GM12878 (cell line): Measurements from ENCODE around the gene KLHL10. TPM values are rescaled to one million over a fixed set of nuclear protein-coding genes. Genes with fewer than 3 reads are reported as not detected.

Experiments used
- ATAC-seq: fragments of 200-7000 bp; cut with Tn5 transposase; 3 replicates; pipeline ENCODE4 v1.9.1; 2020; ENCODE audit warnings: mild to moderate bottlenecking, moderate library complexity
- BruUV-seq: library from RNA; stranded (reverse); fragments of 400-500 nt; replicated peaks from 2 replicates; lab custom pipeline; 2021; lab: Mats Ljungman, UMichigan
- CTCF ChIA-PET: fragments of 300-600 bp; sonication (Branson Sonifier 250); formaldehyde crosslinking; extraction: SDS; loops from one replicate; lab custom pipeline; 2021; ENCODE audit warnings: inconsistent platforms; lab: Yijun Ruan, JAX
- POLR2A ChIA-PET: fragments of 350-600 bp; formaldehyde crosslinking; extraction: SDS; loops from one replicate; lab custom pipeline; 2021; ENCODE audit warnings: inconsistent platforms; lab: Charles Lee
- RAD21 ChIA-PET: fragments of 300-600 bp; sonication (Branson Sonifier 250); formaldehyde crosslinking; loops from one replicate; lab custom pipeline; 2023; ENCODE audit warnings: antibody characterized with exemption; ENCODE audit not compliant: unreplicated experiment; lab: Charles Lee
- SMC1A ChIA-PET: fragments of 300-600 bp; sonication (Branson Sonifier 250); formaldehyde crosslinking; loops from one replicate; lab custom pipeline; 2023; ENCODE audit not compliant: unreplicated experiment, uncharacterized antibody; lab: Charles Lee
- DNase-seq: peaks from one replicate; pipeline ENCODE4 v3.0.0-alpha.2; 2011; ENCODE audit warnings: low read depth, low spot score
- FAIRE-seq: peaks from 3 replicates; lab custom pipeline; 2011; peaks lifted over from hg19 to GRCh38; lab: Jason Lieb, UNC
- H2AFZ ChIP-seq: 2 replicates; pipeline ENCODE4 v1.6.0; 2011; ENCODE audit warnings: low read depth, low read length, control low read depth; ENCODE audit not compliant: control insufficient read depth
- H3K27ac ChIP-seq: 2 replicates; pipeline ENCODE4 v1.5.1; 2011; ENCODE audit warnings: control low read depth; ENCODE audit not compliant: control insufficient read depth, insufficient read depth
- H3K27me3 ChIP-seq, 2 experiments: replicated peaks in 1 of 2; 2 replicates each; pipeline versions ENCODE4 v1.6.0 to v1.6.1; 2011; ENCODE audit warnings: low read length in 1 of 2; ENCODE audit not compliant: control insufficient read depth in 2 of 2, insufficient read depth in 2 of 2
- H3K36me3 ChIP-seq, 2 experiments: 2 replicates each; pipeline ENCODE4 v1.5.1; 2011; ENCODE audit warnings: low read length in 1 of 2; ENCODE audit not compliant: control insufficient read depth in 2 of 2, insufficient read depth in 2 of 2
- H3K4me1 ChIP-seq: 2 replicates; pipeline ENCODE4 v1.6.1; 2011; ENCODE audit warnings: mild to moderate bottlenecking, low read length, moderate library complexity, mixed read lengths; ENCODE audit not compliant: control insufficient read depth, insufficient read depth
- H3K4me2 ChIP-seq: 2 replicates; pipeline ENCODE4 v1.6.0; 2011; ENCODE audit warnings: control low read depth; ENCODE audit not compliant: control insufficient read depth, insufficient read depth
- H3K4me3 ChIP-seq: fragments of 200-600 bp; sonication (generic); 2 replicates; pipeline ENCODE4 v1.5.1; 2016
- H3K79me2 ChIP-seq: 2 replicates; pipeline ENCODE4 v1.6.0; 2011; ENCODE audit warnings: low read length; ENCODE audit not compliant: control insufficient read depth, insufficient read depth
- H3K9ac ChIP-seq: 2 replicates; pipeline ENCODE4 v1.8.0; 2011; ENCODE audit warnings: low read length, control low read depth, mixed read lengths; ENCODE audit not compliant: control insufficient read depth, insufficient read depth
- H3K9me3 ChIP-seq: replicated peaks from 3 replicates; pipeline ENCODE4 v1.5.1; 2011; ENCODE audit warnings: mild to moderate bottlenecking, low read length; ENCODE audit not compliant: control insufficient read depth, insufficient read depth
- H4K20me1 ChIP-seq: 2 replicates; pipeline ENCODE4 v1.6.0; 2011; ENCODE audit not compliant: control insufficient read depth, insufficient read depth
- EP300 ChIP-seq, 2 experiments: fragments of 150-350 bp in 1 of 2; IDR thresholded peaks; 2 replicates each; pipeline ENCODE4 v1.6.1; 2011 to 2012; ENCODE audit warnings: low read depth in 2 of 2, low read length in 2 of 2, borderline replicate concordance in 1 of 2, improper control_type of control experiment in 1 of 2, inconsistent platforms in 1 of 2; ENCODE audit not compliant: control insufficient read depth in 1 of 2
- FOXM1 ChIP-seq: IDR thresholded peaks from 2 replicates; pipeline ENCODE4 v1.6.1; 2012; ENCODE audit warnings: low read depth, mild to moderate bottlenecking, inconsistent platforms, low read length, moderate library complexity
- NRF1 ChIP-seq: conservative IDR thresholded peaks from 2 replicates; pipeline ENCODE4 v1.6.1; 2011; ENCODE audit warnings: mild to moderate bottlenecking, low read depth, low read length, improper control_type of control experiment
- PAX5 ChIP-seq: IDR thresholded peaks from 2 replicates; pipeline ENCODE4 v1.6.1; 2011; ENCODE audit warnings: low read depth, low read length, borderline replicate concordance
- POLR2A ChIP-seq: IDR thresholded peaks from 2 replicates; pipeline ENCODE4 v1.6.1; 2011; ENCODE audit warnings: low read depth, mild to moderate bottlenecking, low read length
- SMAD5 ChIP-seq: IDR thresholded peaks from 2 replicates; pipeline ENCODE4 v1.6.1; 2016; ENCODE audit warnings: antibody characterized with exemption, low read depth
- SRF ChIP-seq, 2 experiments: IDR thresholded peaks; 2 replicates each; pipeline ENCODE4 v1.6.1; 2011; ENCODE audit warnings: low read depth in 2 of 2, low read length in 2 of 2, mild to moderate bottlenecking in 1 of 2, moderate library complexity in 1 of 2
- TARDBP ChIP-seq: IDR thresholded peaks from 2 replicates; pipeline ENCODE4 v1.6.1; 2016; ENCODE audit warnings: borderline replicate concordance
- ZNF274 ChIP-seq: IDR thresholded peaks from one replicate; pipeline ENCODE4 v1.8.0; 2011; ENCODE audit not compliant: insufficient read length, insufficient read depth
- ZNF592 ChIP-seq: fragments of 450-650 bp; IDR thresholded peaks from 2 replicates; pipeline ENCODE4 v1.6.1; 2017; ENCODE audit warnings: mild to moderate bottlenecking, moderate library complexity
- WGBS: methylation state at CpG from one replicate; pipeline ENCODE4 v1.1.6; 2016; ENCODE audit warnings: low lambda C conversion rate; ENCODE audit not compliant: insufficient replicate concordance, insufficient coverage; ENCODE audit errors: missing lambda C conversion rate; 5-methylcytosine and 5-hydroxymethylcytosine counted together
- in situ Hi-C: fragments of 300-500 bp; cut with MboI; formaldehyde crosslinking; loops from 9 replicates; pipeline ENCODE4 v1.14.3; 2018; ENCODE audit warnings: mixed read lengths
- intact Hi-C: fragments of 100-400 bp; cut with micrococcal nuclease; formaldehyde crosslinking; loops from one replicate; pipeline ENCODE4 v1.14.2; 2022; ENCODE audit not compliant: unreplicated experiment
- polyA plus RNA-seq, 11 experiments: library from polyadenylated mRNA; depleted of rRNA in 4 of 11; unstranded in 6 of 11; stranded (reverse) in 5 of 11; fragments of >200 nt; fragmentation: Nextera tagmentation in 4 of 11; fragmentation: Illumina TruSeq in 1 of 11; extraction: Ambion mirVana in 4 of 11; extraction: Trizol in 1 of 11; gene quantifications; 1 replicate in 1 of 11; 2 replicates in 10 of 11; pipeline versions ENCODE4 v1.2.1 to v1.2.3, GENCODE V29; 2011 to 2016; ENCODE audit warnings: inconsistent platforms in 2 of 11, missing spikeins in 2 of 11, low read depth in 1 of 11
- total RNA-seq, 4 experiments: library from RNA; depleted of rRNA in 3 of 4; stranded (reverse); fragments of >200 nt in 3 of 4; fragmentation: Illumina TruSeq in 1 of 4; extraction: Trizol in 1 of 4; gene quantifications; 2 replicates each; pipeline versions ENCODE4 v1.2.1 to v1.2.3, GENCODE V29; 2013 to 2021

The KLHL10 gene
- total and polyA plus RNA-seq, 10 of the 15 experiments (the other 5 are each of a cell fraction or from before 2014, with no cell fraction given), result 0.13 to 0.62 (median 0.20) TPM; not detected in 4

DNA sequence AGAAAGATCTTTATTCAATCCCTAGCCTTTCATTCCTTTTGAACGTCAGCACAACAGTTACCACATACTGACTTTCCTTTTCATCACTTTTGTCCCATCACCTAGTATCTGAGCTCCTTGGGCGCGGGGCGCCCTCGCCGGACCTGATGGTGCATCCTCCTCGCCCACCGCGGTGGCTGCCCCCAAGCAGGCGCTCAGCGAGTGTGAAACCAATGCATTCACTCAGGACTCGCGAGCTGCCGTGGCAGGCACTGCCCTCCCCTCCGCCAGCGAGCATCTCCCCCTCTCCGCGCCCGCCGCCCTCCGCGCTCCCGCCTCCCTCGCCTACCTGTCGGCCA is 26.8 kb downstream of the KLHL10 start:
- CTCF ChIA-PET, result interaction anchor here (1.0 to 3.9 kb wide), 5 partner anchors 13 to 162 kb away, joined by 3 to 18 read pairs (median 4); partner anchors contain the start of gene P3H4
- Histone ChIP-seq H3K36me3 (peaks cover under 1 to 15% of the 10 kb centered on the region in 2 experiments; a peak in 3 of 4 replicates), H3K27ac (peak overlapping the region; percentile 74), H4K20me1 (no peaks in the 10 kb centered on the region)
- 0 out of 2 replicates have a peak, but pooled peaks have one; percentile 38 for TF ChIP-seq TARDBP
- TF ChIP-seq PAX5, result peak; percentile 18; the same call in 1 of the 2 replicates
- TF ChIP-seq ZNF274, result no peak
- TF ChIP-seq, all 136 proteins: peak for 2
- SMC1A ChIA-PET, result interaction anchor here (1.4 to 3.9 kb wide), 2 partner anchors 15 to 102 kb away, joined by 3 to 33 read pairs; partner anchors contain the start of gene CNP
- POLR2A ChIA-PET, result interaction anchor here (0.8 to 3.4 kb wide), 5 partner anchors 10 to 185 kb away, joined by 3 to 15 read pairs (median 3); no protein-coding TSS in a partner anchor
- DNase-seq (no peak), FAIRE-seq (peak; percentile 38), ATAC-seq (peak; percentile 66)
- Histone ChIP-seq H3K9ac (peak overlapping the region; percentile 90), H3K79me2 (peaks cover 40% of the 10 kb centered on the region), H3K9me3 (no peaks in the 10 kb centered on the region), H3K4me1 (peaks cover 7% of the 10 kb centered on the region; the same call in 1 of the 2 replicates), H3K4me2 (peak overlapping the region; percentile 85), H3K27me3 (no peaks in the 10 kb centered on the region), H2AFZ (peak overlapping the region; percentile 86), H3K4me3 (peak overlapping the region; percentile 74)
- in situ Hi-C loops, result no loop called here
- RAD21 ChIA-PET, result interaction anchor here (0.9 to 2.7 kb wide), 9 partner anchors 11 to 176 kb away, joined by 3 to 15 read pairs (median 4); partner anchors contain the start of genes EIF1, ODAD4 and P3H4
- no TSS peak for BruUV-seq
- intact Hi-C loops, result no loop called here
- 1% methylated on average over 11 of the region's 25 CpGs for WGBS

- CTCF ChIA-PET, result interaction anchor here (0.7 to 3.9 kb wide), 5 partner anchors 13 to 161 kb away, joined by 3 to 18 read pairs (median 4); partner anchors contain the start of gene P3H4
- Histone ChIP-seq H3K9ac (peak within 1 kb of the TSS; percentile 90), H3K4me3 (peak within 1 kb of the TSS; percentile 74), H3K27me3 (no peaks in the 10 kb centered on the region), H3K79me2 (peaks cover 39% of the 10 kb centered on the region), H3K4me2 (peak within 1 kb of the TSS; percentile 85), H3K36me3 (peaks cover 3 to 17% of the 10 kb centered on the region in 2 experiments), H3K4me1 (peaks cover 7% of the 10 kb centered on the region; the same call in 1 of the 2 replicates), H3K9me3 (no peaks in the 10 kb centered on the region), H4K20me1 (no peaks in the 10 kb centered on the region; the same call in 1 of the 2 replicates), H3K27ac (peak within 1 kb of the TSS; percentile 74), H2AFZ (peak within 1 kb of the TSS; percentile 92)
- RAD21 ChIA-PET, result interaction anchor here (0.6 to 2.7 kb wide), 7 partner anchors 13 to 329 kb away, joined by 3 to 15 read pairs (median 4); partner anchors contain the start of genes EIF1, GHDC, ODAD4 and P3H4
- SMC1A ChIA-PET, result interaction anchor here (0.6 to 3.9 kb wide), 3 partner anchors 15 to 102 kb away, joined by 3 to 33 read pairs (median 3); partner anchors contain the start of gene CNP
- 2% methylated on average over 83 of the region's 90 CpGs for WGBS
- intact Hi-C loops (no loop called here), in situ Hi-C loops (no loop called here)
- peak; percentile 45 for DNase-seq
- BruUV-seq, result no TSS peak
- FAIRE-seq, result peak; percentile 75
- POLR2A ChIA-PET, result interaction anchor here (0.6 to 3.4 kb wide), 8 partner anchors 10 to 186 kb away, joined by 3 to 15 read pairs (median 3); partner anchors contain the start of gene EIF1
- ATAC-seq, result peak; percentile 96
- TF ChIP-seq ZNF592, result no peak
- TF ChIP-seq SRF (IDR thresholded peaks at IDR 0.05; ENCODE audit: low read depth in 2 of 2, low read length in 2 of 2), result no peak
- TF ChIP-seq EP300 (IDR thresholded peaks at IDR 0.05; ENCODE audit: borderline replicate concordance in 1 of 2, control insufficient read depth in 1 of 2, low read depth in 2 of 2, low read length in 2 of 2), result no peak
- TF ChIP-seq NRF1, result peak; percentile 67
- no peak for TF ChIP-seq FOXM1
- TF ChIP-seq POLR2A, result peak; percentile 93
- 0 out of 2 replicates have a peak, but pooled peaks have one; percentile 44 for TF ChIP-seq SMAD5
These were observed 27.4 kb downstream of the KLHL10 start, which contains the start of gene KLHL11 for GRCh38 chr17:41864836-41865595. Gene KLHL11 (minus strand): TSS chr17:41865423. CDS start chr17:41865370, 53 bp downstream.
